SJCRH30 (cell line): ENCODE measurements around the gene NDUFV1. TPM values are rescaled to one million over a fixed set of nuclear protein-coding genes. Genes with fewer than 3 reads are reported as not detected.
A peak's percentile ranks its signal among the peaks of the same experiment; 100 is the strongest.
"Not testable (repeated sequence)": the region's sequence is repeated elsewhere in the genome, so short reads cannot be mapped to it uniquely, and the experiment has no call there.

Experiments
- DNase-seq, 2 experiments: peaks; one replicate each; pipeline ENCODE4 v3.0.0-alpha.2; 2015 to 2020
- H3K27ac ChIP-seq: fragments of 250-450 bp; sonication (Bioruptor Pico); 2 replicates; pipeline ENCODE4 v1.5.1; 2020; ENCODE audit warnings: mild to moderate bottlenecking, moderate library complexity
- H3K27me3 ChIP-seq: fragments of 250-450 bp; sonication (Bioruptor Pico); 2 replicates; pipeline ENCODE4 v1.5.1; 2020; ENCODE audit warnings: mild to moderate bottlenecking, moderate library complexity
- H3K36me3 ChIP-seq: fragments of 250-450 bp; sonication (Bioruptor Pico); 2 replicates; pipeline ENCODE4 v1.5.1; 2020; ENCODE audit warnings: mild to moderate bottlenecking, moderate library complexity
- H3K4me1 ChIP-seq: fragments of 250-450 bp; sonication (Bioruptor Pico); 2 replicates; pipeline ENCODE4 v1.5.1; 2020; ENCODE audit warnings: mild to moderate bottlenecking, moderate library complexity
- H3K4me3 ChIP-seq: fragments of 250-450 bp; sonication (Bioruptor Pico); 2 replicates; pipeline ENCODE4 v1.5.1; 2020; ENCODE audit warnings: mild to moderate bottlenecking, moderate library complexity
- H3K9me3 ChIP-seq: fragments of 250-450 bp; sonication (Bioruptor Pico); replicated peaks from 2 replicates; pipeline ENCODE4 v1.5.1; 2020; ENCODE audit warnings: mild to moderate bottlenecking, moderate library complexity
- total RNA-seq: library from RNA; depleted of rRNA; stranded (reverse); fragments of >200 nt; shearing (Covaris generic); gene quantifications from 2 replicates; pipeline ENCODE4 v1.2.3, GENCODE V29; 2014

NDUFV1 gene
- total RNA-seq, 1 experiment from 2014 or later: 137 TPM

- Histone ChIP-seq H3K9me3 (no peaks in the 10 kb centered on the region), H3K4me1 (no peaks in the 10 kb centered on the region), H3K36me3 (no peaks in the 10 kb centered on the region), H3K4me3 (no peak overlapping the region), H3K27ac (no peak overlapping the region), H3K27me3 (peaks cover 5% of the 10 kb centered on the region; the same call in 1 of the 2 replicates)
- no peak for DNase-seq
These were observed 25.6 kb downstream of the NDUFV1 start for GRCh38 chr11:67632175-67632981.

GRCh38 chr11:67632982-67633755 lies 26.4 kb downstream of the NDUFV1 start:
- Histone ChIP-seq H3K27ac (no peak overlapping the region), H3K4me1 (no peaks in the 10 kb centered on the region), H3K9me3 (no peaks in the 10 kb centered on the region), H3K36me3 (no peaks in the 10 kb centered on the region), H3K27me3 (peaks cover 5% of the 10 kb centered on the region; the same call in 1 of the 2 replicates), H3K4me3 (no peak overlapping the region)
- no peak for DNase-seq

GRCh38 chr11:67633758-67634365 lies 27.1 kb downstream of the NDUFV1 start:
- DNase-seq: no peak
- H3K4me1 ChIP-seq: no peaks in the 10 kb centered on the region
- no peak overlapping the region for H3K4me3 ChIP-seq
- H3K9me3 ChIP-seq: no peaks in the 10 kb centered on the region
- peaks cover 5% of the 10 kb centered on the region; the same call in 1 of the 2 replicates for H3K27me3 ChIP-seq
- no peak overlapping the region for H3K27ac ChIP-seq
- no peaks in the 10 kb centered on the region for H3K36me3 ChIP-seq

GRCh38 chr11:67634366-67635230 lies 27.9 kb downstream of the NDUFV1 start:
- H3K9me3 ChIP-seq: no peaks in the 10 kb centered on the region
- H3K36me3 ChIP-seq: no peaks in the 10 kb centered on the region
- no peak overlapping the region for H3K4me3 ChIP-seq
- H3K27me3 ChIP-seq: peaks cover 6% of the 10 kb centered on the region
- no peak for DNase-seq
- H3K27ac ChIP-seq: no peak overlapping the region
- no peaks in the 10 kb centered on the region for H3K4me1 ChIP-seq

GRCh38 chr11:67635231-67635521 lies 28.4 kb downstream of the NDUFV1 start:
- no peaks in the 10 kb centered on the region for H3K36me3 ChIP-seq
- H3K9me3 ChIP-seq: no peaks in the 10 kb centered on the region
- no peak overlapping the region for H3K27ac ChIP-seq
- H3K27me3 ChIP-seq: peaks cover 10% of the 10 kb centered on the region
- no peak overlapping the region for H3K4me3 ChIP-seq
- no peaks in the 10 kb centered on the region for H3K4me1 ChIP-seq
- no peak for DNase-seq

GRCh38 chr11:67636962-67637361 lies 30.2 kb downstream of the NDUFV1 start:
- Histone ChIP-seq H3K4me1 (no peaks in the 10 kb centered on the region), H3K9me3 (no peaks in the 10 kb centered on the region), H3K36me3 (no peaks in the 10 kb centered on the region), H3K27me3 (peaks cover 10% of the 10 kb centered on the region), H3K4me3 (no peak overlapping the region), H3K27ac (no peak overlapping the region)
- no peak for DNase-seq

GRCh38 chr11:67637441-67637840 lies 30.7 kb downstream of the NDUFV1 start:
- not testable (repeated sequence) for H3K27ac ChIP-seq, DNase-seq, H3K27me3 ChIP-seq

GRCh38 chr11:67638535-67639437 lies 32.0 kb downstream of the NDUFV1 start:
- DNase-seq: no peak
- Histone ChIP-seq H3K27me3 (peaks cover 10% of the 10 kb centered on the region), H3K9me3 (no peaks in the 10 kb centered on the region), H3K4me3 (no peak overlapping the region), H3K36me3 (no peaks in the 10 kb centered on the region), H3K4me1 (no peaks in the 10 kb centered on the region), H3K27ac (no peak overlapping the region)

More at GRCh38 chr11:67637441-67637840, 30.7 kb downstream of the NDUFV1 start:
- not testable (repeated sequence) for H3K4me1 ChIP-seq, H3K9me3 ChIP-seq, H3K36me3 ChIP-seq, H3K4me3 ChIP-seq

GRCh38 chr11:67639438-67639859 lies 32.7 kb downstream of the NDUFV1 start, which contains the start of gene TBX10:
TBX10 (minus strand) TSS chr11:67639763; CDS start chr11:67639472, 291 bp downstream.
- Histone ChIP-seq H3K27me3 (peaks cover 10% of the 10 kb centered on the region), H3K9me3 (no peaks in the 10 kb centered on the region), H3K4me3 (no peak within 1 kb of the TSS), H3K27ac (no peak within 1 kb of the TSS), H3K36me3 (no peaks in the 10 kb centered on the region), H3K4me1 (no peaks in the 10 kb centered on the region)
- no peak for DNase-seq

- Histone ChIP-seq H3K4me1 (no peaks in the 10 kb centered on the region), H3K36me3 (no peaks in the 10 kb centered on the region), H3K9me3 (no peaks in the 10 kb centered on the region), H3K4me3 (no peak overlapping the region), H3K27me3 (peaks cover 5% of the 10 kb centered on the region), H3K27ac (no peak overlapping the region)
- peak; percentile 38 to 57 for DNase-seq
These were observed 33.5 kb downstream of the NDUFV1 start for GRCh38 chr11:67640021-67640757.

- no peak for DNase-seq
- H3K27ac ChIP-seq: no peak overlapping the region
- H3K36me3 ChIP-seq: no peaks in the 10 kb centered on the region
- no peak overlapping the region for H3K4me3 ChIP-seq
- peaks cover 4% of the 10 kb centered on the region; the same call in 1 of the 2 replicates for H3K27me3 ChIP-seq
- no peaks in the 10 kb centered on the region for H3K4me1 ChIP-seq
- H3K9me3 ChIP-seq: no peaks in the 10 kb centered on the region
These were observed 34.1 kb downstream of the NDUFV1 start for GRCh38 chr11:67640758-67641337.

GRCh38 chr11:67641338-67642172 lies 34.8 kb downstream of the NDUFV1 start:
- no peaks in the 10 kb centered on the region for H3K36me3 ChIP-seq
- no peak overlapping the region for H3K27ac ChIP-seq
- no peak for DNase-seq
- peaks cover 4% of the 10 kb centered on the region; the same call in 1 of the 2 replicates for H3K27me3 ChIP-seq
- H3K4me1 ChIP-seq: no peaks in the 10 kb centered on the region
- no peaks in the 10 kb centered on the region for H3K9me3 ChIP-seq
- H3K4me3 ChIP-seq: no peak overlapping the region
